Measurements from ENCODE around the gene GOLGA6L7.
A peak's percentile ranks its signal among the peaks of the same experiment; 100 is the strongest.
"Not testable (repeated sequence)": the region's sequence is repeated elsewhere in the genome, so short reads cannot be mapped to it uniquely, and the experiment has no call there.

The GOLGA6L7 gene

DNA sequence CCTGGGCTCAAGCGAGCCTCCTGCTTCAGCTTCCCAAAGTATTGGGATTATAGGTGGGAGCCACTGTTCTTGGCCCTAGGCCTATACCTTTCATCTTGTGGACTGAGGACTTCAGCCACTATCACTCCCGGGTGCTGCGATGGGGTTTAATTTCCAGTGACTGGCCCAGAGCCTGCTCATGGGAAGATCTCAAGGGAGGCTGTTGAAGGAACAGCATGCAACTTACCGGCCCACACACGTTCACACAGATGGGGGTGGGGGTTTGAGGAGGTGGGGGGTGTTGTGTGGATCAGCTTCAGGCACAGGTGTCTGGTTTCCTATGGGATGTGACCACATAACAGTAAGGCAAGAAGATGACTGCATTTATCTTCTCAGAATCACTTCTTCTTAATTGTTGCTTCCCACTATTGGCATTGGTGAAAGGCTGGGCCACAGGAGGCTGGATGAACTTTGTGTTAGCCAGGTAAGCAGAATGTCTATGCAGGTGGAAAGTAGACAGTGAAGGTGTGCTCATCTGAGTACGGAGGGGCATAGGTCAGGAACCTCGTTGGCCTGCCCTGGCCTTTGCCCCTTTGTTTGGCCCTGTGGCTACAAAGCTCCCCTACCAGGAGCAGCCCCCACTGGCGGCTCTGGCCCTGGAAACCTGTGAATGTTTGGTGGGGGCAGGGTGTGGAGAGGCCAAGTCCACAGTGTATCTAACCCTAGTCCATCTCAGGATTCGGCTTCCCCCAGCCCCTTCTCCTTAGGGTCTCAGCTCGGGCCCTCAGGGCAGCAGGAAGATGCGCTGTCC lies 35.9 kb upstream of the GOLGA6L7 start:
- DNase-seq (ENCODE audit: low spot score): no peak

GRCh38 chr15:28881600-28881999 lies 33.2 kb upstream of the GOLGA6L7 start:
- DNase-seq (ENCODE audit: low spot score): no peak

- no peak for DNase-seq (ENCODE audit: low spot score)
Measured at GRCh38 chr15:28881170-28881569, 32.7 kb upstream of the GOLGA6L7 start.

GRCh38 chr15:28880680-28881079 lies 32.2 kb upstream of the GOLGA6L7 start:
- no peak for DNase-seq (ENCODE audit: low spot score)

DNA sequence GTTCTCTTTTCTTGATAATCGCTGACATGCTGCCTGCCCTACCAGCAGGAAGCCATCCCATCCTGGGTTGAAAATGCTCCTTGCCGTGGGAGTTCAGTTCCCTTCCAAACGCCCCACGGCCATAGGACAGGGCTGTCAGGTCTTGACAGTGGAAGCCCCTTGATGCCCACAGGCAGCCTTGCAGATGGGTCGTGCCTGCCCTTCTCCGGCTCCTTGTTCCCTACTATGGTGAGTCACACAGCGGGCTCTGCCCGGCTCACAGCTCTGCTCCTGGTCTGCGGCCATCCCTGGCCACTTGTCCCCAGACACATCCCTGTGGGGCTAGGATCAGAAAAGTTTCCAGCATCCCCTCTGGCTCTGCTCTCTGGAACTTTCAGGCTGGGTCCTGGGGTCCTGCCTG lies 31.1 kb upstream of the GOLGA6L7 start:
- no peak for DNase-seq (ENCODE audit: low spot score)

GRCh38 chr15:28878209-28878608 lies 29.8 kb upstream of the GOLGA6L7 start:
- no peak for DNase-seq (ENCODE audit: low spot score)

DNA sequence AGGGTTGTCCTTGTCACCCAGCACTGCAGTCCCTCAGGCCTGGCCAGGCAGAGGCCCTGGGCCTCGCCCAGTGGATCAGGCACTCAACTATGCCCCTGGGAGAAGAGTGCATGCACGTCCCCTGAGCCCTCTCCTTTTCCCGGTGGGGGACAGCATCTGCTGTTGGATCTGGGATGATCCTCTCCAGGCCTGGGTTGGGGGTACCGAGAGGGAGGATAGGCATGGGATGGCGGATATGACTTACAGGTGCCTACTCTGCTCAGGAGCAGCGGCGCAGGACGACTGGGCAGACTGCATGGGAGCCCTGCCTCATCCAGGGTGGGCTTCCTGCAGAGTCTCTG lies 28.4 kb upstream of the GOLGA6L7 start:
- DNase-seq (ENCODE audit: low spot score): no peak

DNA sequence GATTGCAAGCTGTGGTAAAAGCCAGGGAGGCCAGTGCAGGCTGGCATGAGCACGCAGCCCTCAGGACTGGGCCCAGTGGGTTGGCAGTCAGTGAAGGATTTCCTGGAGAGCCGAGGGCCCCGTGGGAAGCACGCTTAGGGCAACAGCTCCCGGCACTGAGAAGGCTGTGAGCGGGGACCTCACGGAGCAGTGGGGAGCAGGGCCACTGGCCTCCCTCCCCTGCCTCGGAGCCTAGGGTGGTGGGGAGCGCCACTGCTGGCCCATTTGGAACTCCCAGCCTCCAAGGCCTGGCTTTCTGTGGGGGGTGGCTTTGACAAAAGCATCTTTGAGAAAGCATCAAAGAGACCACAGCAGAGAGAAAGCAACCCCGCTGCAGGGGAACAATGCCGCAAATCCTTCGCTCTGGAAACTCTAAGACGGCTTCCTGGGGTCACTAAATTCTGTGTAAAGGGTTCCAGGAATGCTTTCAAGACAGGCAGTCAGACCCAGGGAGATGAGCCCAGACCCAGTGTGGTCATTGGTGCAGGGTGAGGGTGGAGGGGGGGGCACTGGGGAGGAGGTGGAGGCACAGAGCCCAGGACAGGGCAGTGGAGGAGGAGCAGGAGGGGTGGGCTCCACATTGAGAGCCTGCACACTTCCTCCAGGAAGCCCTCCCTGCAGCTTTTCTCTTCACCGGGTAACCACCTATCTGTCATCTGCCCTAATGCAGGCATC lies 27.8 kb upstream of the GOLGA6L7 start:
- DNase-seq (ENCODE audit: low spot score): peak; percentile 64

- DNase-seq (ENCODE audit: low spot score): no peak
Measured at GRCh38 chr15:28875461-28876000, 27.1 kb upstream of the GOLGA6L7 start.

DNA sequence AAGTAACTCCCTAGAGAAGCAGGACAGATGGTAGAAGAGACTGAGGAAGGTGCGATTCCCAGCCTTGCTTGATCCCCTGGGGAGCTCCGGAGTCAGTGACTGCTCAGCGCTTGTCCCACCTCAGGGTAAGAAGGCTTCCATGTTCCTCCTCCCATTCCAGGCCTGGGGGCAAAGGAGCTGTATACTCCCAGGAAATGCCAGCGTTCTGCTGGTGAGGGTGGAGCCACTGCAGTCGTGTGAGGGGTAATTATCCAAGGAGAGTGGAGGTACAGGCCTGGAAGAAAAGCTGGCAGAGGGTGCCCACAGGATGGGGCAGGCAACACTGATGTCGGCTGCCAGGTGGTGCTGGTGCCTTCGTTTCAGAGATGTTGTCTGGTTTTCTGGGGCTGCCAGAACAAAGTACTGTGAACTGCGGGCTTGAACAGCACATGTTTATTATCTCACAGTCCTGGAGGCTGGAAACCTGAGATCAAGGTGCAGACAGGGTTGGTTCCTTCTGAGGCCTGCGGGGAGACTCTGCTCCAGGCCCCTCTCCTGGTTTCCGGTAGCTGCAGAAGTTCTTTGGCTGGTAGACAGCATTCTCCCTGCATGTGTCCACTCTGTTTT lies 25.2 kb upstream of the GOLGA6L7 start:
- DNase-seq (ENCODE audit: low spot score): no peak

DNA sequence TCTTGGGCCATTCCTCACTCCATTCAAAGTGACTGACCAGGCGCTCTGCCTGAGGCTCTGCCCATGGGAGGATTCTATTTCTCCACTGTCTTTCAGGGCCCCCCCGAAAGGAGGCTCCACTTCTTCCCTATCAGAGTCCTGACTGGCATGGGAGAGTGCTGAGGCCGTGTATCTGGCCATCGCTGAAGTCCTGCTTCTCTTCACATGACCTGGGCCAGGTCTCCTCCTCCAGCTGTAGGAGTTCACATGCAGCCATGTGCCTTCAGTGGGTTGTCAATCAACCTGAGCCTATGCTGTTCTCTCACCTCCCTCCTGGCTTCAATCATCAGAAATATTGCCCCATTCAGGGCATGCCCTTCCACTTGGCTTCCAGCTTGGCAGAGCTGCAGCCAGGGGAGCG lies 24.6 kb upstream of the GOLGA6L7 start:
- DNase-seq (ENCODE audit: low spot score): no peak

DNA sequence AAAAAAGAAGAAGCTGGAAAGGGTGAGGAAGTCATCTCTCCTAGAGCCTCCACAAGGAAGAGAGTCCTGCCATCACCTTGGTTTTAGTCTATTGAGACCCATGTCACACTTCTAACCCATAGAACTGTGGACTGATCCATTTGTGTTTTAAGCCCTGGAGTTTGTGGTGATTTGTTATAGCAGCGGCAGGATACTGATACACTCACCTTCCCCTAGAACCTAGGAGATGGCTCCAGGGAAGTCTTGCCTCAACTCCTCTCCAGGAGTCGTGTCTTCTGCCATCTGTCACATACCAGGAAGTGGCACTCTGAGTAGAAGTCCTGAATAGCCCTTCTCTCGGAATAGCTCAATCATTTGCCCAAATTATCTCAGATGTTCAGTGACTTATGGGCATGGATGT lies 22.7 kb upstream of the GOLGA6L7 start:
- no peak for DNase-seq (ENCODE audit: low spot score)

DNA sequence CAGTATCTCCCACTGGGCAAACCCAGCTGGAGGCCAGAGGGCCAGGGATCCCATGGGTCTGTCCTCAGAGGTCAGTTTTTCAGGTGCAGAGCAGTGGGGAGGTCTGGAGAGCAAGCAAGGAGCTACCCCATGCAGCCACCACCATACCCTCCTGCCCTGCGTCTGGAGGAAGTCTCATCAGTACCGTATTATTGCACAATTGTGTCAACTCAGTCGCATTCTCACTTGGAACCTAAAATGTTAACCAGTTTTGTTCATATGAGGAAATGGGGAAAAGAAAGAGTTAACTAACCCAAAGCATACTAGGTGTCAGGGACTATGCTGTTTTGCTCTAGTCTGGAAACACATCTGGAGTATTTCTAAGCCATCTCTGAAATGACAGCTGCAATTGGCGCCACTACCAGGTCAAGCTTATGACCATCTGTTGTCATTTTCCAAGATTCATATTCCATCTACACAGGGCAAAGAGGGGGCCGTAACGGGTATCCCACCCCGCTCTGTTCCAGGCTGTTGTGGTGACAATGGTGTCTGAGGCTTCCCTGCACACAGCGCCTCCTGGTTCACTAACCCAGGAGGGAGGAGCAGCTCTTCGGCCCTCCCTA lies 20.4 kb upstream of the GOLGA6L7 start:
- no peak for DNase-seq (ENCODE audit: low spot score)

DNA sequence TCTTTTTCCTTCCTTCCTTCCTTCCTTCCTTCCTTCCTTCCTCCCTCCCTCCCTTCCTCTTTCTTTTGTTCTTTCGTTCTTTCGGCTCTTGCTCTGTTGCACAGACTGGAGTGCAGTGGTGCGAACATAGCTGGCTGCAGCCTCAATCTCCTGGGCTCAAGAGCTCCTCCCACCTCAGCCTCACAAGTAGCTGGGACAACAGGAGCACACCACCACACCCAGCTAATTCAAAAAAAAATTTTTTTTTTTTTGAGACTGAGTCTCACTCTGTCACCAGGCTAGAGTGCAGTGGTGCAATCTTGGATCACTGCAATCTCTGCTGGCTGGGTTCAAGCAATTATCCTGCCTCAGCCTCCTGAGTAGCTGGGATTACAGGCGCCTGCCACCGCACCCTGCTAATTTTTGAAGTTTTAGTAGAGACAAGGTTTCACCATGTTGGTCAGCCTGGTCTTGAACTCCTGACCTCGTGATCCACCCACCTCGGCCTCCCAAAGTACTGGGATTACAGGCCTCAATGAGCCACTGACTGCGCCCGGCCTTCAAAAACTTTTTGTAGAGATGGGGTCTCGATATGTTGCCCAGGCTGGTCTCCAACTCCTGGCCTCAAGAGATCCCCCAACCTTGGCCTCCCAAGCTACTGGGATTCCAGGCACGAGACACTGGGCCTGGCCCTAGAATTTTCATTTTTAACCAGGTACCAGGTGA lies 13.3 kb upstream of the GOLGA6L7 start:
- not testable (repeated sequence) for DNase-seq (ENCODE audit: low spot score)

DNA sequence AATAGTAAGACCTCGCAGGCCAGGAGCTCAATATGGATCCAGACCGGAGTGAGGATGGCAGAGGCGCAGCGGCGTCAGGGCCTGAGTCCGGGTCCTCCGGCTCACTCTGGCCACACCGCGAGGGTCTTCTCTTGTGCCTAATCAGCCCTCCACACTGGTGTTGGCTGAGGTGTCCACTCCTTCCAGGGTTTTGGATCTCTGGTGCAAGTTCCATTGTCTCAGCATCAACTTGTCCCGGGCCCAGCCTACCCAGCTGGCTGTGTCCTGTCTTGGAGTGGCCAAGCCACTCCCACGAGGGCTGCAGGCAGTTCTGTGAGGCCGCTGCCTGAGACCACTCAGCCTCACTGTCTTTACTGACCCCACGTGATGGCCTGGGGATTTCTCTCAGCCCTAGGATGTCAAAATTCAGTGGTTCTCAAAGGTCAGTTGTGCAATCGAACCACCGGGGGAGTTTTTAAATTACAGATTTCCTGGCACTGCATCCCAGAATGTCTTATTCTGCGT lies 12.6 kb upstream of the GOLGA6L7 start:
- DNase-seq (ENCODE audit: low spot score): no peak

DNA sequence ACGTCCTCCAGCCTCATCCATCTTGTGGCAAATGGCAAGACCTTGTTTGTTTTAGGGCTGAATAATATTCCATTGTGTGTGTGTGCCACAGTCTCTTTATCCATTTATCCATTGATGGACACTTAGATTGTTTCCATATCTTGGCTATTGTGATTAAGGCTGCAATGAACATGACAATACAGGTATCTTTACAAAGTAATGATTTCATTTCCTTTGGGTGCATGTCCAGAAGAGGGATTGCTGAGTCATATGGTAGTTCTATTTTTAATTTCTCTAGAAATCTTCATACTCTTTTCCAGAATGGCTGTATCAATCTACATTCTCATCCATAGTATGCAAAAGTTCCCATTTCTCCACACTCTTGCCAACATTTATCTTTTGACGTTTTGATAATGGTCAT lies 6.1 kb upstream of the GOLGA6L7 start:
- DNase-seq (ENCODE audit: low spot score): not testable (repeated sequence)

DNA sequence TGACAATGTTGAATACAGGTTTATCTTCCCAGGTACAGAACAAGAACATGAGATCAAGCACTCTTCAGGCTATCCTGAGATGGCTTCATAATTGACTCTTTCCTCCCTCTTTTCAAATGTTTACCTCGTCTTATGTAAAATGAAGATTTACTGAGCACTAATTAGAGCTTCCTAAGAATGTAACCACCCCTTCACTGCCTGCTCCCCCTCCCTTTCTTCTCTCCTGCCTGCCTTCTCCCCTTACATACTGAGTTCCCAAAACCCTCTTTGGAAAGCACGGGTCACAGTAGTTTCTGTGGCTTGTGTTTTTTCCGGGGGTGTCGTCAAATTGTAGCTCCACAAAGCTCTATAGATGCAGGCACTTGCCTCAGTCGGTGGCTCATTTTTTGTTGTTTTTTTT lies 5.2 kb upstream of the GOLGA6L7 start:
- DNase-seq (ENCODE audit: low spot score): not testable (repeated sequence)

DNA sequence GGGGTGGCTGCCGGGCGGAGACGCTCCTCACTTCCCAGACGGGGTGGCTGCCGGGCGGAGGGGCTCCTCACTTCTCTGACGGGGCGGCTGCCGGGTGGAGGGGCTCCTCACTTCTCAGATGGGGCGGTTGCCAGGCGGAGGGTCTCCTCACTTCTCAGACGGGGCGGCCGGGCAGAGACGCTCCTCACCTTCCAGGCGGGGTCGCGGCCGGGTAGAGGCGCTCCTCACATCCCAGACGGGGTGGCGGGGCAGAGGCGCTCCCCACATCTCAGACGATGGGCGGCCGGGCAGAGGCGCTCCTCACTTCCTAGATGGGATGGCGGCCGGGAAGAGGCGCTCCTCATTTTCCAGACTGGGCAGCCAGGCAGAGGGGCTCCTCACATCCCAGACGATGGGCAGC lies 1.3 kb upstream of the GOLGA6L7 start:
- not testable (repeated sequence) for DNase-seq (ENCODE audit: low spot score)

- not testable (repeated sequence) for DNase-seq (ENCODE audit: low spot score)
Measured at GRCh38 chr15:28849271-28849670, 827 bp upstream of the GOLGA6L7 start.

DNA sequence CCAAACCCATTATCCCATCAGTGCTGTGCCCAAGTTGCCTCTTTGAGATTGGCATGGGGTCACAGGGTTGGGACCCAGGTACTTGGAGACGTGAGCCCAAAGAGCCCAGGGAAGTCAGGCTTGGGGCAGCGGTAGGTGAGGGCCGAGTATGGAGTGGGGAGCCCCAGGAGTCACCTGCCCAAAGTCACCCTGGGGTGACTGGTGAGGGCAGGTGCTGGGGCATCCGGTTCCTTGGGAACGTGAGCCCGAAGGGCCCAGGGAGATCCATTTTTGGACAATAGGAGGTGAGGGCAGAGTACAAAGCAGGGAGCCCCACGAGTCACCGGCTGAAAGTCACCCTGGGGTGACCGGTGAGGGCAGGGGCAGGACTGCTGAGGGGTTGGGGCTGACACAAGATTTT lies 485 bp downstream of the GOLGA6L7 start:
- DNase-seq (ENCODE audit: low spot score): not testable (repeated sequence)

DNA sequence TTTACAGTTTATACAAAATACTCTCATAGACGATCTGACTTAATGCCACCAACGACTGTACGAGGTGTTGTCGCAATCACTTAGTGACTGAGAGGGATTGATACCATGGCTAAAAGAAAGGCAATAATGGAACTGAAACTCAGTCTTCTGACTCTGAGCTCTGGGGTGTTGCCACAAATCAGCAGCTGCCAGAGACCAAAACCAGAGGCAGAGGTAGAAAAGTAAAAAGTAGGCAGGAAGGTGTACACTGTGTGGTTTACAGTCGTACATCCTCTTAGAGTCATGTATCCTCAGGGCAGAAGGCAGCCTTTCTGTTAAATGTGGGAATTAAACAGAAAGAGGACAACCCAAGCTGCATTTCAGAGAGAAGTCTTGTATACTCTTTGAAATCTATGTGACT lies 1.2 kb downstream of the GOLGA6L7 start:
- DNase-seq (ENCODE audit: low spot score): not testable (repeated sequence)

DNA sequence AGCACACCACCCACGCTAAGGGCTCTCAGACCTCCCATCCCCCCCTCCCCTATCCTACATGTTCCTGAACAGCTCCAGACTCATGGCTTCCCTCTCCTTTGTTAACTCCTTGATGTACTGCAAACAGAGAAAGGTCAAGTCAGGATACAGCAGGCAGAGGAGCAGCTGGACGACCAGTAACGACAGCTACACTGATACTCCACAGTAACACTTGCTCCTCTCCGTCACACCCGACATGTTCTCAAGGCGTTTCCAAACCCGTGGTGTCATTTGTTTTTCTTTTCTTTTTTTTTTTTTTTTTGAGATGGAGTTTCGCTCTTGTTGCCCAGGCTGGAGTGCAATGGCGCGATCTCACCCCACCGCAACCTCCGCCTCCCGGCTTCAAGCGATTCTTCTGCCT lies 4.3 kb downstream of the GOLGA6L7 start:
- DNase-seq (ENCODE audit: low spot score): not testable (repeated sequence)
